HG03108 (cell line): ENCODE results near the gene WNT3.
"Not testable (repeated sequence)": the region's sequence is repeated elsewhere in the genome, so short reads cannot be mapped to it uniquely, and the experiment has no call there.

Source experiments
- ATAC-seq: cut with Tn5 transposase; IDR thresholded peaks from one replicate; pipeline ENCODE4 v1.9.1; 2021; ENCODE audit warnings: moderate library complexity; ENCODE audit not compliant: unreplicated experiment

The WNT3 gene

DNA sequence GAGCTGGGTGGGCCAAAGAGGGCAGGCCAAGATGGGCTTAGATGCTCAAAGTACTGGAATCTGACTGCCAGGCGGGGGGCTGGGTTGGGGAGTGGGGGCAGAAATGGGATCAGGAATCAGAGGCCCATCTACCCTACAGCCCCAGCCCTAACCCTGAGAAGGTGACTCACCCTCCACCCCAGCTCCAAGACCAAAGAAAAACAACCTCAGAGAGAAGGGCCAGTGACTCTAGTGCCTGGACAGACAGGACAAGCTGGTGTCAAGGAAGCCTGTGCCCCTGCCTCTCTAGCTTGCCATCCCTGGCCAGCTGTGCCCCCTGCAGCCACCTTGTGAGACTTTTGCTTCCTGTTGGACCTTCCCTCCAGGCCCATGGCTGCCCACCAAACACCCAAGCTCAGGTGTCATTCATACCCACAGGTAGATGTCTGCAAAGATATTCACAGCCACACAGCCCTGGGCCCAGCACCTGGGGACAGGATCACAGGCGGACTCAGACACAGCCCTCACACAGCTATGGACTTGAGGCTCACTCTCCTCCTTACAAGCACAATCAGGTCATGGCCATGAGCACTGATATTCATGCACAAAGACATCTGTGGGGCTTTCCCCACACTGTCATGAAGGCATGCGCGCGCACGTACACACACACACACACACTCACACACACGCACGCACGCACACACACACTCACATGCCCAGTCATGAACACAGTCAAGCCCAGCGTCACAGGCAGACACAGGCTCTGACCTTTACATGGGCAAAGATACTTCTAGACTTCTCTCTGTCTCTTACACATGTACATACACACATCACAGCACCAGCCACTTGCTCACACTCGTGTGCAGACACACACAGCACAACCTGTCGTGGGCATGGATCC, 2.8 kb downstream of the WNT3 start:
- ATAC-seq: no peak

DNA sequence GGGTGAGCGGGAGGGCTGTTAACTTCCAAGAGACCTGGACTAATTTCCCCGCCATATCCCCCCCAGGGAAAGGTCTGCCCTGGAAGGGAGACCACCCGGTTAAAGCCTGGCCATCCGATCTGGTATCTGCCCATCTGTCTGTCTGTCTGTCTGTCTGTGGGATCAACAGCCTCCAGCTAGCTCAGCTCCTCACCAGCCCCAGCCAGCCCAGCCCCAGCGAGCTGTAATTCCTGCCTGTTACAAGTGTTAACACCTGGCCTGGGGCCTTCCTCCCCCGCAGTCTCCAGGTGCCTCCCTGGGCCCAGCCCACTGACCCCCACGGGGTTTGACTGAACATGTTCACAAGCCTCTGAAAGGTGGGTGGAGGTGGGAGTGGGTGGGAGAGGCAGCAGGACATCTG, 4.0 kb downstream of the WNT3 start:
- no peak for ATAC-seq

GRCh38 chr17:46813920-46814319, 4.6 kb downstream of the WNT3 start:
- ATAC-seq: no peak

DNA sequence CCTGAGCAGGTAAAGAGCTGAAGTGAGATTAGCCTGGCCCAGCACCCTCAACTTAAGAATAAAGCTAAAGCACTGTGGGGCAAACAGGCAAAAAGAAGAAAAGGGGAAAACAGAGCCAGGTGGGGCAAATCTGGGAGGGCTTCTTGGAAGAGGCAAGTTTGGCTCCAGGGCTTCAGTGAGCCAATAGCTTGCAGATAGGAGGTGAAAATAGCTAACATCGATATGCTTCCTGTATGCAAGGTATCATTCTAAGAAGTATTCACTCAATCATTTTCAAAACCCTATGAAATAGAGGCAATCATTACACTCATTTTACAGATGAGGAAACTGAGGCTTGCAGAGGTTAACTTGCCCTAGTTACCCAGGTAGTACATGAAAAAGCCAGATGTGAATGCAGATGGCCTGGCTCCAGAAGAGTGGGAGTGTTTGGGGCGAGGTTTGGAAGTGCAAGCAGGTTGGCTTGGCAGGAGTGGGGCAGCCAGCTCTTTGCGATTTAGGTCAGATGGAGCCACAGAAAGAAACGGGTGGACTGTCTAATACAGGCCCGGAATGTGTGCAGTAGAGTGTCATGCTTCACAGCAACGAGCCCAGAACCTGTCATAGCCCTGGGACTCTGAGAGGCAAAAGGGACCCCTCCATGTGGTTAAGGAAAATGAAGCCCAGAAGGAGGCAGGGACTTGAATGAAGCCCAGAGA, 5.7 kb downstream of the WNT3 start:
- ATAC-seq: no peak

GRCh38 chr17:46811978-46812583, 6.4 kb downstream of the WNT3 start:
- ATAC-seq: no peak

DNA sequence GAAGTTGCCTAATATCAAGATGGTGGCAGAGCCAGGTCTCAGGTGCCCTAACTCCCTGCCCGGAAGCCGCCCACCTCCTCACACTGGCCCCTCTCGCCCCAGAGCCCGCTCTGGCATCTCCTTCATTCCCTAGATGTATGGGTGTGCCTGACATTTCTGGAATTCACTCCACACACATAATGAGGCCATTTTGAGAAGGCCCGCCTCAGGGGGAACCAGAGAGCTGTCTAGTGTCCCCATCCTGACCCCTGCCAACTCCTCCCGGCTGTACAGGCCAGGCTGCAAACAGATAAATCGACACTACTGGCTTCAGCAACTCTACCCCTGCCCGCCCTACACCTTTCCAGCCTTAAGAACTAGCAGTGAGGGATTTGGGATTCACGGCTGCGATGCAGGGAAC, 7.7 kb downstream of the WNT3 start:
- ATAC-seq: no peak

GRCh38 chr17:46809110-46809571, 9.4 kb downstream of the WNT3 start:
- ATAC-seq: no peak

GRCh38 chr17:46805771-46806170, 12.7 kb downstream of the WNT3 start:
- no peak for ATAC-seq

GRCh38 chr17:46803544-46803943, 14.9 kb downstream of the WNT3 start:
- ATAC-seq: no peak

DNA sequence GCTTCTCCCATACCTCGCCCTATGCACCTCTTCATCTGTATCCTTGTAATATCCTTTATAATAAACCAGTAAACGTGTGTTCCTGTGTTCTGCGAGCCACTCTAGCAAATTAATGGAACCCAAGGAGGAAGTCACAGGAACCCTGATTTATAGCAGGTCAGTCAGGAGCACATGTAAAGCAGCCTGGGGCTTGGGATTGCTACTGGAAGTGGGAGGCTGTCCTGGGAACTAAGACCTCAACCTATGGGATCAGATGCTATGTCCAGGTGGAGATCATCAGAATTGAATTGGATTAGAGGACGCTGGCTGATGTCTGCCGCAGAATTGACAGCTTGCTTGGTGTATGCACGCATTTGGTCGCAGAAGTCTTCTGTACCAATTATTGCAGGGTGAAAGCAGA, 15.7 kb downstream of the WNT3 start:
- no peak for ATAC-seq

DNA sequence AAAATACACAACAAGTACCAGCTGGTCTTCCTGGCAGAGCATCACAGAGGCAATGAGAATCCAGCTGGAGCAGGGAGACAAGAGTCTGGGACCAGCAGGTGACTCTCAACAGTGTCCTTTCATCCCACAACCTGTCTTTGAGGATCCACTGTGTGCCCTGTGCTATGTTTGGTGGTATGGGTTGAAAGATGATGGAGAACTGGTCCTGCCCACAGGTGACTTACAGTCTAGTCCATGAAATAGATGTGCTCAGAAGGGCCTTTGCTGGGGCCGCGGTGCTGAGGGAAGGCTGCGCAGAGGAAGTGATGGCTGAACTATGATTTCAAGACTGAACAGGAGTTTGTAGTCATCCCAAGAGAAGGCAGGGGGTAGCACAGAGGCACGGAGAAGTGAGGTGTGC, 17.9 kb downstream of the WNT3 start:
- ATAC-seq: no peak

DNA sequence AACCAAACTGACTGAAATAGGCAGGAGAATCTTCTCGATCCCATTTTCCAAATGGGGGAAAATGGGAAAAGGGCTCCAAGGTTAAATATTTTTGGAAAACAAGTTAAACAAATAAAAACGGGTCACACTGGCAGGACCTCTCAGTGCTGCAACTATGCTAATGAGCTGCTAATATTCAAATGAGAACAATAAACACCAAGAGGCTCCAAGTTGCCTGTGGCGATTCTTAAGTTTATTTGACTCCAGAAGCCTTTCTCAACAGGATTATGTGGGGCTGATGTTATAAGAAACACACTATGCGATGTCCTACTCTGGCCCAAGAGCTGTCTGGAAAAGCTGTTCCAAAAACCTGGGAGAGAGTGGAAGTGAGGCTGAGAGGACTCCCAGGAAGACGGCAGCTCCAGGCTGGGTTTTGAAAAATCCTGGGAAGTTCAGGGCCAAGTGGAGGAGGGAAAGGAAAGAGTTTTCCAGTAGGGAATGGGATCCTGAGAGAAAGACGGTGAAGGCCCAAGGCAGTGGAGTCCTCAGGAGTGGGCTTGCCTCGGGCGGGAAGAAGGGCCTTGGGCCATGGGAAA, 21.4 kb downstream of the WNT3 start:
- ATAC-seq: no peak

GRCh38 chr17:46796524-46796923, 22.0 kb downstream of the WNT3 start:
- ATAC-seq: no peak

DNA sequence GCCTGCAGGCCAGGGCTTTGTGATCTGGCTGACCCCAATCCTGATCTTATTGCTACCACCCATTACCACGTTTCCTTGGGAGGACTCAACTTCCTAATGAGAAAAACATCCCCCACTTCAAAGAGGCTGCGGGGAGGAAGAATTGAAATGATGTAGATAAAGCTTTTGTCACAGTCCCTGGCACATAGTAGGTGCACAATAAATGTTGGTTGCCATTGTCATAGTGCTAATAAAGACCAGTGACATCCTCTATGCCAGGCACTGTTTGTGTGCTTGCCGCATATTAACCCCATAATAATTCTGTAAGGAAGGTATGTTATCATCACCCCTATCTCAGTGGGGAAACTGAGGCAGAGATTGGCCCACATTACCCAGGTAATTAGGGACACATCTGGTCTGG, 22.4 kb downstream of the WNT3 start:
- no peak for ATAC-seq

DNA sequence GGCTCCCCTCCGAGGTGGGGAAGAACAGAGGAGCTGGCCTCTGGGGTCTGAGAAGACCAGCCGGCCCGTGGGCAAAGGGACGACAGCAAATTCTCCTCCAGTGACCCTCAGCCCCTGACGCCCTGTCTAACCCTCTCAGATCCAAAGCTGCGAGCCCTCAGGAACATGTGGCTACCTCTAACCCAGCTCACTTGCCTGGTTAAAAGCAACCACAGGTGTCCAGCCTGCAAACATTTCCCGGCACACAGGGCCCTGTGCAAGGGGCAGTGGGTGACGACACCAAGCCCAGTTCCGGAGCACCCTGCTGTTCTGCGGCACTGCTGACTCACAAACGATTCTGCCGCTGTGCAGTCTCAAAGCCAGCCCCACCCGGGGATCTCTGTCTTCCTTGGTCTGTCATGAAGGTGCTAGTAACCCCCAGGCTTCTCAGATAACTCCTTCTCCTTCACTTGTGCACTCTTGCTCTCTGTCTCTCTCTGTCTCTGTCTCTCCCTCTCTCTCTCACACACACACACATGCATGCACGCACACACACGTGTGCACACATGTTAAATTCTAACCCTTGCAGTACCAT, 23.0 kb downstream of the WNT3 start:
- no peak for ATAC-seq

GRCh38 chr17:46794318-46794717, 24.2 kb downstream of the WNT3 start:
- no peak for ATAC-seq

DNA sequence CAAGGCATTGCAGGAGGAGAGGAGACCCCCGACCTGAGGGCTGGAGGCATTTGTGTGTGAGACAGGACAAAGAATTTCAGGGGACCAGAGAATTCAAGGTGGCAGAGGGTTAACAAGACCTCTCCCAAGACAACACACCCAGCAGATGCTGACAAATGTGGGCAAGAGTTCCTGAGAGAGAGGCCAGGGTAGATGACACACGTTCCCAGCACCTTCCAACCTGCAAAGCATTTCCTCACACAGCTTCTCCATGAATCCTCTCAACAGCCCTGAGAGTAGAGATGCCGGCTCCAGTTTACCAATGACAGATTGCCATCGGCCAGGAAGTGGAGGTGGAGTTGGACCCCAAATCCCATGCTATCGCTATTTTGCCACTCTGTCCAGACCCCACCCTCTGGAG, 25.0 kb downstream of the WNT3 start:
- no peak for ATAC-seq

- ATAC-seq: not testable (repeated sequence)
Measured at GRCh38 chr17:46793023-46793422, 25.5 kb downstream of the WNT3 start.

- no peak for ATAC-seq
Measured at GRCh38 chr17:46792071-46792470, 26.4 kb downstream of the WNT3 start.

DNA sequence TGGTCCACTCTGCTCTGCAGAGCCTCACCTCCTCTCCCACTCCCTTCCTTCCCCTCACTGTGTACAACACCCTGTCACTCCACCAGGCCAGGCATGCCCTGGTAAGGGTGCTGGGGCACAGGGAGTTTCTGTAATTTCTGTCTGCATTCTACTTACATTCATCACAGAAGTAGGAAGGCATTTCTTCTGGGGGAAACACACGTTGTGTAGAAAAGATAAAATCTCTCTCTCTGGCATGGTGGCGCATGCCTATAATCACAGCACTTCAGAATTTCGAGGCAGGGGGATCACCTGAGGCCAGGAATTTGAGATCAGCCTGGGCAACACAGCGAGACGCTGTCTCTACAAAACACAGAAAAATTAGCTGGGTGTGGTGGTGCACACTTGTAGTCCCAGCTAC, 27.0 kb downstream of the WNT3 start:
- ATAC-seq: no peak

- ATAC-seq: no peak
Measured at GRCh38 chr17:46790216-46790615, 28.3 kb downstream of the WNT3 start.
